Renal cortical epithelial cell (primary cell): ENCODE measurements around the gene RGMA. TPM values are rescaled to one million over a fixed set of nuclear protein-coding genes. Genes with fewer than 3 reads are reported as not detected.

ENCODE experiments used
- DNase-seq: peaks from one replicate; pipeline ENCODE4 v3.0.0-alpha.2; 2011; ENCODE audit warnings: low read depth
- total RNA-seq: library from RNA; depleted of rRNA; stranded (reverse); fragments of >200 nt; gene quantifications from 2 replicates; pipeline ENCODE4 v1.2.3, GENCODE V29; 2014

RGMA gene
- total RNA-seq, 1 donor from 2014 or later, result 0.25 TPM

GRCh38 chr15:93017526-93017925, 71.5 kb downstream of the RGMA start:
- DNase-seq, result no peak

DNA sequence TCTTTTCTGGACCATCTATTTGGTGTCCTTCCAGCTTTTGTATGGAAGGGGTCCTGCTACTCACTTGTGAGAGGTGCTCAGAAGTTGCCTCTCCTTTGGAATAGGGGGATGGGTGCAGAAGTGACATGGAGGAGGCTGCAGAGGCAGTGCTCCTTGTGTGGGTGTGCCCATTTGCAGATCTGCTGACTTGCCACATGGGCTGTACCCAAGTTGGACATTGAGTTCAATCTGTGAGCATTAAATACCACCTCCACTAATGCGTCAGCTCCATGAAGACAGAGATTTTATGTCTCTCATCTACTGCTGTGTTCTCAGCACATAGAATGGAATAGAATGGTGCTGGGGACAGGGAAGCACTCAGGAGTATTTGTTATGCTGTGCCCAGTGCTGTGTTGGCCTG, 76.2 kb downstream of the RGMA start:
- DNase-seq, result no peak

DNA sequence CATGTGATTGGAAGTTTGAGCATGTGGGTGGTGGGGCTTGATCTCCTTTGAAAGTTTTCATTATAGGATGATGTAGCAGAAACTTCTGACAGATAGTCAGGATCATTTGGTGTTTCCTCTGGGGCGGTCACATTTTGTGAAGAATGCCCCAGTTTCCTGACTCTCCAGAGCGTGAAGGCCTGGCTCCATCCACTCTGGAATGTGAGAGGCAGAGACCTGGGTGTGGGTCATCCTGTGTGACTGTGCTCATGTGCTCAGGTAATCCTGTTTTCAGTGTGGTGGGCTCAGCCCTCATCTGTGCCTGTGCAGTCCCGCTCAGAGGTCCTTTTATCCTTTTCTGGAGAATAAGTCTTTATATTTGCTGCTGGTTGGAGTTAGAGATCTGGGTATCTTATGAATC, 81.0 kb downstream of the RGMA start:
- no peak for DNase-seq

- DNase-seq, result no peak
Observed at GRCh38 chr15:93005133-93005532, 83.9 kb downstream of the RGMA start.

DNA sequence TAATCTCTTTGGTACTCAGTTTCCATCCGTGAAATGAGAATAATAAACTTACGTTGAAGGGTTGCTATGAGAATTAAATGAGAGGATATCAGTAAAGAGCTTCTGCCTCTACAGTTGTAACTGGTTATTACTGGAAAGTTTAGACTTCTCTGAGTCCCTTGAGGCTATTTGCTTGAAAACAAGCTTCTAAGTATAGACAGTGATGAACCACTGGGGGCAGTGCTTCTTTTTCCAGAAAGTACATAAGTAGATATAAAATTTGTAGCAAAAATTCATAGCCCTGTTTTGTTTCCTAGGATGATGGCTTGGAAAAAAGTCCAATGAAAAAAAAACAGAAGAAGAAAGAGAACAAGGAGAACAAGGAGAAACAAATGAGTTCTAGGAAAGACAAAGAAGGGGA, 87.1 kb downstream of the RGMA start:
- DNase-seq, result peak; percentile 11

- DNase-seq, result no peak
Observed at GRCh38 chr15:93001156-93001555, 87.9 kb downstream of the RGMA start.

GRCh38 chr15:92997821-92998220, 91.2 kb downstream of the RGMA start:
- DNase-seq, result no peak

GRCh38 chr15:92992720-92993119, 96.3 kb downstream of the RGMA start:
- no peak for DNase-seq

DNA sequence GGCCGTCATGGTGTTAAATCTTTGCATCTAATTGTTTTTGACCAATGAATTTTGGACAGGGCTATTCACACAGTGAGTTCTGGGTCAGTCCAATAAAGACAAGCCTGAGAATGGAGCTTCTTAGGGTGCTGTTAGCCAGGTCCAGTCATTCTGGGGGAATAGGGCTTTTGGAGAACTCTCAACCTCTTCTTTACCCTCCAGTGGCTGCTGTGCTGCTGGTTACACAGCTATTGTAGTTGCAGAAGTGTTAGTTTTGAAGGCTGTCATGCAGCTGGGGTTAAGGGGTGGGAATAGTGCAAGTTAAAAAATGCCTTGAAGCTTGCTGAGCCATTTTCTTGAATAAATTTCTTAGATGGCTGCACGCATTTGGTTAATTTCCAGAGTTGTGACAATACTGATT, 99.0 kb downstream of the RGMA start:
- DNase-seq, result peak; percentile 47

DNA sequence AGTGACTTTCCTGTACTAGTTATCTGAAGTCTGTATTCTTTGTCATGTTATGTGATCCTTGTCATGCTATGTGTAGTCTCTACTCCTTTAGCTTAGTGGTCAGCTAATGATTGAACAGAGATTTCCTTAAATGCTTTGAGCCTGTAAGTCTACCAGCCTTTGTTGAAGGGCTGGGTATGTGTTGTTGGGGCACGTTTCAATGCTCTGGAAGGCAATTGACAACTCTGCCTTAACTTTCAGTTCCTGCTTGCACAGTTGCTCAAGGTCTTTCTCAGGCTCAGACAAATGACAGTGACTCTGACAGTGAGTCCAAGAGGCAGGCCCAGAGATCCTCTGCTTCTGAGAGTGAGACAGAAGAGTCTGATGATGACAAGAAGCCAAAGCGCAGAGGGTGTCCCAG, 99.5 kb downstream of the RGMA start:
- DNase-seq, result peak; percentile 11

Other genes with a start within 250 kb of the RGMA start
- gene CHD2, start 188.9 kb downstream of the RGMA start, total RNA-seq, result 35.4 and 92.3 TPM in 2 replicates